Mesenchymal stem cell (in vitro differentiated cells and primary cell): ENCODE measurements around the gene TMEM187.

ENCODE experiments used
- DNase-seq: peaks from one replicate; pipeline ENCODE4 v3.0.0-alpha.2; 2013
- H2AFZ ChIP-seq: one replicate; pipeline ENCODE4 v1.6.1; 2013; ENCODE audit warnings: low read depth, mild to moderate bottlenecking, control low read depth, inconsistent platforms, low read length, moderate library complexity
- H2AK5ac ChIP-seq: 2 replicates; pipeline ENCODE4 v1.6.1; 2013; ENCODE audit warnings: low read length, moderate library complexity, mild to moderate bottlenecking, inconsistent platforms; ENCODE audit not compliant: severe bottlenecking
- H2BK120ac ChIP-seq: one replicate; pipeline ENCODE4 v1.6.1; 2013; ENCODE audit warnings: low read depth, mild to moderate bottlenecking, inconsistent platforms, low read length, moderate library complexity
- H2BK12ac ChIP-seq, 2 experiments: one replicate each; pipeline ENCODE4 v1.6.1; 2013; ENCODE audit warnings: inconsistent platforms in 2 of 2, low read length in 2 of 2, mild to moderate bottlenecking in 2 of 2, moderate library complexity in 2 of 2, control low read depth in 1 of 2
- H2BK15ac ChIP-seq: one replicate; pipeline ENCODE4 v1.6.1; 2013; ENCODE audit warnings: mild to moderate bottlenecking, low read depth, inconsistent platforms; ENCODE audit not compliant: poor library complexity, severe bottlenecking
- H2BK5ac ChIP-seq: 2 replicates; pipeline ENCODE4 v1.6.1; 2013; ENCODE audit warnings: low read depth, mild to moderate bottlenecking, low read length, control low read depth, inconsistent platforms; ENCODE audit not compliant: poor library complexity, severe bottlenecking
- H3K14ac ChIP-seq, 2 experiments: one replicate each; pipeline ENCODE4 v1.6.1; 2013; ENCODE audit warnings: inconsistent platforms in 2 of 2, low read length in 2 of 2, control low read depth in 1 of 2, mild to moderate bottlenecking in 1 of 2, moderate library complexity in 1 of 2
- H3K18ac ChIP-seq, 2 experiments: one replicate each; pipeline ENCODE4 v1.6.1; 2013; ENCODE audit warnings: inconsistent platforms in 2 of 2, low read length in 2 of 2, control low read depth in 1 of 2, low read depth in 1 of 2, mild to moderate bottlenecking in 1 of 2
- H3K23ac ChIP-seq, 2 experiments: one replicate each; pipeline ENCODE4 v1.6.1; 2013; ENCODE audit warnings: inconsistent platforms in 2 of 2, low read length in 2 of 2, mild to moderate bottlenecking in 2 of 2, moderate library complexity in 2 of 2, control low read depth in 1 of 2
- H3K27ac ChIP-seq: 2 replicates; pipeline ENCODE4 v1.5.1; 2013; ENCODE audit warnings: mild to moderate bottlenecking, moderate library complexity, low read length, control low read depth, inconsistent platforms; ENCODE audit not compliant: poor library complexity, severe bottlenecking
- H3K27me3 ChIP-seq, 2 experiments: 2 replicates each; pipeline versions ENCODE4 v1.6.1 to v1.7.0; 2013; ENCODE audit warnings: low read length in 2 of 2, mild to moderate bottlenecking in 2 of 2, moderate library complexity in 2 of 2, control low read depth in 1 of 2, inconsistent platforms in 1 of 2; ENCODE audit not compliant: control insufficient read depth in 1 of 2, insufficient read depth in 1 of 2
- H3K36me3 ChIP-seq, 2 experiments: 2 replicates each; pipeline versions ENCODE4 v1.6.1 to v1.7.0; 2013; ENCODE audit warnings: low read length in 2 of 2, control low read depth in 1 of 2, inconsistent platforms in 1 of 2, low read depth in 1 of 2, mild to moderate bottlenecking in 1 of 2; ENCODE audit not compliant: insufficient read depth in 2 of 2, control insufficient read depth in 1 of 2
- H3K4ac ChIP-seq, 2 experiments: one replicate each; pipeline ENCODE4 v1.6.1; 2013; ENCODE audit warnings: inconsistent platforms in 2 of 2, low read length in 2 of 2, mild to moderate bottlenecking in 2 of 2, moderate library complexity in 2 of 2, control low read depth in 1 of 2, low read depth in 1 of 2
- H3K4me1 ChIP-seq: 2 replicates; pipeline ENCODE4 v1.6.1; 2013; ENCODE audit warnings: low read depth, low read length, control low read depth; ENCODE audit not compliant: control insufficient read depth, insufficient read depth
- H3K4me2 ChIP-seq: 2 replicates; pipeline ENCODE4 v1.6.1; 2013; ENCODE audit warnings: low read length, mild to moderate bottlenecking, inconsistent platforms; ENCODE audit not compliant: poor library complexity, severe bottlenecking
- H3K4me3 ChIP-seq, 2 experiments: 2 replicates each; pipeline versions ENCODE4 v1.5.1 to v1.7.0; 2013; ENCODE audit warnings: low read length in 2 of 2, mild to moderate bottlenecking in 2 of 2, control low read depth in 1 of 2, low read depth in 1 of 2; ENCODE audit not compliant: insufficient read depth in 1 of 2
- H3K79me1 ChIP-seq: replicated peaks from 2 replicates; pipeline ENCODE4 v1.6.1; 2013; ENCODE audit warnings: mild to moderate bottlenecking, control low read depth, low read length, inconsistent platforms; ENCODE audit not compliant: poor library complexity, severe bottlenecking
- H3K9ac ChIP-seq: 2 replicates; pipeline ENCODE4 v1.7.0; 2013; ENCODE audit warnings: mild to moderate bottlenecking, low read length, moderate library complexity
- H3K9me3 ChIP-seq: 2 replicates; pipeline ENCODE4 v1.7.0; 2013; ENCODE audit warnings: mild to moderate bottlenecking, low read length; ENCODE audit not compliant: control insufficient read depth
- H4K8ac ChIP-seq: one replicate; pipeline ENCODE4 v1.6.1; 2013; ENCODE audit warnings: inconsistent platforms, mild to moderate bottlenecking, low read length, moderate library complexity
- H4K91ac ChIP-seq: one replicate; pipeline ENCODE4 v1.6.1; 2013; ENCODE audit warnings: mild to moderate bottlenecking, low read length, inconsistent platforms
- WGBS: methylation state at CpG from one replicate; pipeline ENCODE4 v1.1.7; 2013; ENCODE audit warnings: mixed read lengths; 5-methylcytosine and 5-hydroxymethylcytosine counted together

TMEM187 gene

DNA sequence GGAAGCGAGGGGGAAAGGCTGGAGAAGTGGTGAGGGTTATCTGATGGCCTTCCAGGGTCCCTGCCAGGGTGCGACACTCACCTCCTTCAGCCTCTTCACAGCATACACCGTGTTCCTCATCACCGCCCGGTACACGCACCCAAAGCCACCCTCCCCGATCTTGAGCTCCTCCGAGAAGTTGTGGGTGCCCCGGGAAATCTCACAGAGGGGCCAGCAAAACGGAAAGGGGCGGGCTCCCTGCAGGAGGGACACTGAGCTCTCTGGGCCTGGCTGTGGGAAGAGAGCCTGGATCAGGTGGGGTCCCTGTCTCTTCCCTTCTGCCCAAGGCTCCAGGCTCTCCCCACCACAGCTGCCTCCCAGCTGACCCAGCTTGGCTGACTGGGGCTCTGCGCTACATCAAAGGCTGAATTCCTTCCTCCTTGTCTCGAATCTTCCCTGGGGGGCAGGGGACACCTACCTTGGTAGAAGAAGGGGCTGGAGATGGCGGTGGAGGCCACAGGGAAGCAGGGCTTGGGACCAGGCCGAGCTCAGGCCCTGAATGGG, 46.0 kb downstream of the TMEM187 start:
- peaks cover 12% of the 10 kb centered on the region for H3K79me1 ChIP-seq
- no peak overlapping the region for H2BK15ac ChIP-seq
- peaks cover 0 to 10% of the 10 kb centered on the region in 2 experiments for H3K27me3 ChIP-seq
- H3K27ac ChIP-seq = peak overlapping the region; percentile 54
- H2AK5ac ChIP-seq = no peak overlapping the region
- peak overlapping the region; percentile 76 for H4K8ac ChIP-seq
- no peak overlapping the region for H2AFZ ChIP-seq
- peak overlapping the region in 1 of 2 experiments; percentile 39 for H2BK12ac ChIP-seq
- peak overlapping the region; percentile 54 to 94 for H3K4ac ChIP-seq
- H3K9me3 ChIP-seq = no peaks in the 10 kb centered on the region
- no peak overlapping the region for H2BK120ac ChIP-seq
- DNase-seq = no peak
- peaks cover 34 to 49% of the 10 kb centered on the region in 2 experiments for H3K36me3 ChIP-seq
- H2BK5ac ChIP-seq = peak overlapping the region; percentile 9
- peak overlapping the region in 1 of 2 experiments; percentile 86 for H3K14ac ChIP-seq
- peaks cover 33% of the 10 kb centered on the region for H3K4me1 ChIP-seq
- H3K9ac ChIP-seq = peak overlapping the region; percentile 88
- H3K23ac ChIP-seq = no peak overlapping the region
- H3K4me2 ChIP-seq = peak overlapping the region; percentile 81
- peak overlapping the region in 1 of 2 experiments; percentile 98 for H3K18ac ChIP-seq
- peak overlapping the region; percentile 67 to 76 for H3K4me3 ChIP-seq
- peak overlapping the region; percentile 92 for H4K91ac ChIP-seq
- 70% methylated on average over 10 of the region's 15 CpGs for WGBS

DNA sequence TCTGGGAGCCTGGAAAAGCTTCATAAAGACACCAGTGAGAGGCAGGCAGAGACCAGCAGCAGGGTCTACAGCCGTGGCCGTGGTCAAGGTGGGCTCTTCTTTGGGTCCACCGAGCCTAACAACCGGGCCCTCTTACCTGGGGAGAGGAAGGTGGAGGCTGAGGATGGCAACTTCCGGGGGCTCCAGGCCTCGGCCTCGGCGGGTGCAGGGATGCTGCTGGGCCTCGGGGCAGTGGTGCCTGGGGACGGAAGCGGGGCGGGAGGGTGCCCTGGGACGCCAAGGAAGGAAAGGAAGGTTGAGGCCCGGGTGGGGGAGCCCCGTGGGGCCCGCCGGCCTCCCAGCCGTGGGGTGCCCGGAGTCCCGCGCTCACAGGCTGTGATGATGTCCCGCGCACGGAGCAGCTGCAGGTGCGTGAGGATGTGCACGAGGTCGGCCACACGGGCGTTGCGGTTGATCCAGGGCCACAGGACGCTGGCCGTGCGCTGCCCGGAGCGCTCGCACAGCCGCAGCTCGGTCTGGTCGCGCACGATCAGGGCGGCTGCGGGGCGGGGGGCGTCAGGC, 46.6 kb downstream of the TMEM187 start:
- Histone ChIP-seq H3K14ac (peak overlapping the region in 1 of 2 experiments; percentile 99), H3K27ac (peak overlapping the region; percentile 54), H3K27me3 (peaks cover 0 to 12% of the 10 kb centered on the region in 2 experiments), H2AK5ac (no peak overlapping the region), H3K4me1 (peaks cover 33% of the 10 kb centered on the region), H3K4me2 (peak overlapping the region; percentile 81), H4K8ac (peak overlapping the region; percentile 98), H2BK12ac (peak overlapping the region in 1 of 2 experiments; percentile 25), H3K36me3 (peaks cover 34 to 49% of the 10 kb centered on the region in 2 experiments), H3K79me1 (peaks cover 15% of the 10 kb centered on the region), H2BK15ac (peak overlapping the region; percentile 94), H2BK5ac (peak overlapping the region; percentile 9), H2AFZ (no peak overlapping the region), H3K9me3 (no peaks in the 10 kb centered on the region), H3K4ac (peak overlapping the region; percentile 94), H3K18ac (peak overlapping the region; percentile 96 to 98), H3K9ac (peak overlapping the region; percentile 88), H2BK120ac (peak overlapping the region; percentile 85), H4K91ac (peak overlapping the region; percentile 92), H3K4me3 (peak overlapping the region; percentile 67 to 76), H3K23ac (no peak overlapping the region)
- peak; percentile 18 for DNase-seq
- WGBS = 0% methylated on average over 4 of the region's 45 CpGs

GRCh38 chrX:154019633-154020528, 47.3 kb downstream of the TMEM187 start, which contains the start of gene IRAK1:
Gene IRAK1 (minus strand): TSS chrX:154019902. CDS start chrX:154019812, 90 bp downstream.
- no peak within 1 kb of the TSS for H2AFZ ChIP-seq
- H3K18ac ChIP-seq = peak within 1 kb of the TSS; percentile 96 to 98
- peak within 1 kb of the TSS; percentile 81 for H3K4me2 ChIP-seq
- WGBS = 24% methylated on average over 24 of the region's 99 CpGs
- H3K4ac ChIP-seq = peak within 1 kb of the TSS; percentile 94 to 95
- peak within 1 kb of the TSS; percentile 97 for H4K91ac ChIP-seq
- peaks cover 33% of the 10 kb centered on the region for H3K4me1 ChIP-seq
- peaks cover 32 to 45% of the 10 kb centered on the region in 2 experiments for H3K36me3 ChIP-seq
- H2AK5ac ChIP-seq = no peak within 1 kb of the TSS
- peak within 1 kb of the TSS in 1 of 2 experiments; percentile 99 for H3K14ac ChIP-seq
- H4K8ac ChIP-seq = peak within 1 kb of the TSS; percentile 98
- H3K79me1 ChIP-seq = peaks cover 18% of the 10 kb centered on the region
- H2BK5ac ChIP-seq = peak within 1 kb of the TSS; percentile 89
- H2BK15ac ChIP-seq = peak within 1 kb of the TSS; percentile 94
- DNase-seq = peak; percentile 66
- H2BK12ac ChIP-seq = peak within 1 kb of the TSS; percentile 39 to 78
- H3K23ac ChIP-seq = no peak within 1 kb of the TSS
- peak within 1 kb of the TSS; percentile 85 for H2BK120ac ChIP-seq
- H3K27me3 ChIP-seq = peaks cover 0 to 16% of the 10 kb centered on the region in 2 experiments
- H3K9me3 ChIP-seq = no peaks in the 10 kb centered on the region
- H3K9ac ChIP-seq = peak within 1 kb of the TSS; percentile 88
- peak within 1 kb of the TSS; percentile 67 to 76 for H3K4me3 ChIP-seq
- H3K27ac ChIP-seq = peak within 1 kb of the TSS; percentile 88
